ENCODE data around the gene PRKAA1. TPM values are rescaled to one million over a fixed set of nuclear protein-coding genes. Genes with fewer than 3 reads are reported as not detected.
"Not testable (repeated sequence)": the region's sequence is repeated elsewhere in the genome, so short reads cannot be mapped to it uniquely, and the experiment has no call there.

The PRKAA1 gene
- total RNA-seq, 1 donor from 2014 or later: 41.2 TPM

DNA sequence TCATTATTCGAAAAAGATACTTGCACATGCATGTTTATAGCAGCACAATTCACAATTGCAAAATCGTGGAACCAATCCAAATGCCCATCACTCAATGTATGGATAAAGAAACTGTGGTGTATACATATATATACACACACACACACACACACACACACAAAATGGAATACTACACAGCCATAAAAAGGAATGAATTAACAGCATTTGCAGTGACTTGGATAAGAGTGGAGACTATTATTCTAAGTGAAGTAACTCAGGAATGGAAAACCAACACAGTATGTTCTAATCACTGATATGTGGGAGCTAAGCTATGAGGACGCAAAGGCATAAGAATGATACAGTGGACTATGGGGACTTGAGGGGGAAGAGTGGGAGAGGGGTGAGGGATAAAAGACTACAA, 3.3 kb downstream of the PRKAA1 start:
- H3K9me3 ChIP-seq (ENCODE audit: control insufficient read depth in 3 of 3, low read length in 3 of 3); H3K27me3 ChIP-seq (ENCODE audit: control insufficient read depth in 3 of 3, insufficient read depth in 3 of 3, low read length in 3 of 3); H3K36me3 ChIP-seq (ENCODE audit: control insufficient read depth in 3 of 3, insufficient read depth in 3 of 3, low read length in 3 of 3); H3K27ac ChIP-seq (ENCODE audit: low read depth, low read length); H3K4me3 ChIP-seq (ENCODE audit: low read length in 3 of 3); H3K9ac ChIP-seq (ENCODE audit: low read depth in 1 of 3, low read length in 3 of 3): not testable (repeated sequence)
- peaks cover 16 to 28% (median 18%) of the 10 kb centered on the region in 3 donors for H3K4me1 ChIP-seq (ENCODE audit: control insufficient read depth in 3 of 3, insufficient read depth in 3 of 3, low read length in 3 of 3)

DNA sequence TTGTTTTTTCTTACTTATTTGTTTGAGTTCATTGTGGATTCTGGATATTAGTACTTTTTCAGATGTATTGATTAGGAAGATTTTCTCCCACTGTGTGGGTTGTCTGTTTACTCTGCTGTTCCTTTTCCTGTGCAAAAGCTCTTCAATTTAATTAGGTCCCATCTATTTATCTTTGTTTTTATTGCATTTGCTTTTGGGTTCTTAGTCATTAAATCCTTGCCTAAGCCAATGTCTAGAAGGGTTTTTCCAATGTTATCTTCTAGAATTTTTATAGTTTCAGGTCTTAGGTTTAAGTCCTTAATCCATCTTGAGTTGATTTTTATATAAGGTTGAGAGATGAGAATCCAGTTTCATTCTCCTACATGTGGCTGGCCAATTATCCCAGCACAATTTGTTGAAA, 3.8 kb downstream of the PRKAA1 start:
- H3K4me3 ChIP-seq (ENCODE audit: low read length in 3 of 3); H3K27ac ChIP-seq (ENCODE audit: low read depth, low read length); H3K9ac ChIP-seq (ENCODE audit: low read depth in 1 of 3, low read length in 3 of 3); H3K27me3 ChIP-seq (ENCODE audit: control insufficient read depth in 3 of 3, insufficient read depth in 3 of 3, low read length in 3 of 3); H3K9me3 ChIP-seq (ENCODE audit: control insufficient read depth in 3 of 3, low read length in 3 of 3); H3K36me3 ChIP-seq (ENCODE audit: control insufficient read depth in 3 of 3, insufficient read depth in 3 of 3, low read length in 3 of 3): not testable (repeated sequence)
- peaks cover 16 to 26% (median 16%) of the 10 kb centered on the region in 3 donors for H3K4me1 ChIP-seq (ENCODE audit: control insufficient read depth in 3 of 3, insufficient read depth in 3 of 3, low read length in 3 of 3)

DNA sequence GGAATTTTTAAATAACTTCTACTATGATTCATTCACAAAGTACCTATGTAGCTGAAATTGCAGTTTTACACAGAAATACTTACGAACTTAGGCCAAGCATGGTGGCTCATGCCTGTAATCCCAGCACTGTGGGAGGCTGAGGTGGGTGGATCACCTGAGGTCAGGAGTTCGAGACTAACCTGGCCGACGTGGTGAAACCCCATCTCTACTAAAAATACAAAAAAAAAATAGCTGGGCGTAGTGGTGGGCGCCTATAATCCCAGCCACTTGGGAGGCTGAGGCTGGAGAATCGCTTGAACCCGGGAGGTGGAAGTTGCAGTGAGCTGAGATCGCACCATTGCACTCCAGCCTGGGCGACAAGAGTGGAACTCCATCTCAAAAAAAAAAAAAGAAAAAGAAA, 5.5 kb downstream of the PRKAA1 start:
- not testable (repeated sequence) for H3K4me3 ChIP-seq (ENCODE audit: low read length in 3 of 3)

DNA sequence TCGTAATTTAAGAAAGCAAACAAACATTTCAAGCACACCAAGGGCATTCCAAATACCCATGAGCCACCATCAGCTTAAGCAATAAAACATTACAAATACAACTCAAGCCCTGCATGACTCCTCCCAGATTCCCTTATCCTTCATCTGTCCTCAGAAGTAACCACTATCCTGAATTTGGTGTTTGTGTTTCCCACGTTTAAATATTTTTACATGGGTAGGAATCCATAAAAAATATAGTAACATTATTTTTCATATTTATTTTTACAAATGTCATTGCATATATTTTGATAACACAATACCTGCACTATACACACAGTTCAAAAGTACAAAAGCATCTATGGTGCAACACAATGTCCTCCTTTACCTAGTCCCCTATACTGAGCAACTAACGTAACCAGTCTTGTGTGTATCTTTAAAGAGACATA, 6.4 kb downstream of the PRKAA1 start:
- H3K4me1 ChIP-seq (ENCODE audit: control insufficient read depth in 3 of 3, insufficient read depth in 3 of 3, low read length in 3 of 3): peaks cover 10 to 13% (median 13%) of the 10 kb centered on the region in 3 donors
- H3K27ac ChIP-seq (ENCODE audit: low read depth, low read length): no peak overlapping the region
- H3K9ac ChIP-seq (ENCODE audit: low read depth in 1 of 3, low read length in 3 of 3): no peak overlapping the region

More for the DNA sequence above, 5.5 kb downstream of the PRKAA1 start:
- not testable (repeated sequence) for H3K36me3 ChIP-seq (ENCODE audit: control insufficient read depth in 3 of 3, insufficient read depth in 3 of 3, low read length in 3 of 3); H3K9ac ChIP-seq (ENCODE audit: low read depth in 1 of 3, low read length in 3 of 3); H3K9me3 ChIP-seq (ENCODE audit: control insufficient read depth in 3 of 3, low read length in 3 of 3); H3K27me3 ChIP-seq (ENCODE audit: control insufficient read depth in 3 of 3, insufficient read depth in 3 of 3, low read length in 3 of 3); H3K27ac ChIP-seq (ENCODE audit: low read depth, low read length)
- H3K4me1 ChIP-seq (ENCODE audit: control insufficient read depth in 3 of 3, insufficient read depth in 3 of 3, low read length in 3 of 3): peaks cover 13 to 17% (median 16%) of the 10 kb centered on the region in 3 donors

DNA sequence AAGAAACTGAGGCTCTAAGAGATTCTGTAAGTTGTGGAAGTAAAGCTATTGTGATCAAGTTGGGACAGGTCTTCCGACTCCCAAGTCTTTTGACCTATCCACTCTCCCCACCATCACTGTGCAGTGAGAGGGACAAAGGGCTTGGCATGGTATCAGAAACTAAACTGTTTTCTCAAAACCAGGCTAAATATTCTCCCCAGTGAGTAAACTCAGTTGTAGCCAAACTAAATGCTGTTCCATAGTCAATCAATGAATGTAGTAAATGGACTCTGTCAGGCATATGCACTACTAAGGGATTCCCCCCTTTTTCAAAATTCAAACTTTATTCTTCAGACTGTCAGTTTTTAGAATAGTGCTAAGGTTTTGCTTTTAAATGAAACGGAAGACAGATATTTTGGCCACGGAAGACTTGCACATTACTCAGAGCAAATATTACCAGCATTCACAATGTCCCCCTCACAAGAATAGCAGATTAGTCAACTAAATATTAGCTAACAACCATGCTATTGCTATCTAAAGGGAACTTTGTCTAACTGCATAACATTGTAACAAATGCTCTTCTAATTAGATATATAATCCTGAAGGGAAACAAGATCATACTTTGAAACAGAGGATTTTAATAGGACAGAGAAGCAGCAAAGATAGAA, 7.1 kb downstream of the PRKAA1 start:
- Histone ChIP-seq H3K4me1 (ENCODE audit: control insufficient read depth in 3 of 3, insufficient read depth in 3 of 3, low read length in 3 of 3) (peaks cover 5 to 13% (median 8%) of the 10 kb centered on the region in 3 donors), H3K9me3 (ENCODE audit: control insufficient read depth in 3 of 3, low read length in 3 of 3) (no peaks in the 10 kb centered on the region), H3K27me3 (ENCODE audit: control insufficient read depth in 3 of 3, insufficient read depth in 3 of 3, low read length in 3 of 3) (no peaks in the 10 kb centered on the region), H3K36me3 (ENCODE audit: control insufficient read depth in 3 of 3, insufficient read depth in 3 of 3, low read length in 3 of 3) (no peaks in the 10 kb centered on the region), H3K27ac (ENCODE audit: low read depth, low read length) (no peak overlapping the region), H3K4me3 (ENCODE audit: low read length in 3 of 3) (no peak overlapping the region), H3K9ac (ENCODE audit: low read depth in 1 of 3, low read length in 3 of 3) (no peak overlapping the region)

More for the DNA sequence above, 6.4 kb downstream of the PRKAA1 start:
- H3K27me3 ChIP-seq (ENCODE audit: control insufficient read depth in 3 of 3, insufficient read depth in 3 of 3, low read length in 3 of 3): no peaks in the 10 kb centered on the region
- no peak overlapping the region for H3K4me3 ChIP-seq (ENCODE audit: low read length in 3 of 3)
- no peaks in the 10 kb centered on the region for H3K9me3 ChIP-seq (ENCODE audit: control insufficient read depth in 3 of 3, low read length in 3 of 3)
- H3K36me3 ChIP-seq (ENCODE audit: control insufficient read depth in 3 of 3, insufficient read depth in 3 of 3, low read length in 3 of 3): no peaks in the 10 kb centered on the region

DNA sequence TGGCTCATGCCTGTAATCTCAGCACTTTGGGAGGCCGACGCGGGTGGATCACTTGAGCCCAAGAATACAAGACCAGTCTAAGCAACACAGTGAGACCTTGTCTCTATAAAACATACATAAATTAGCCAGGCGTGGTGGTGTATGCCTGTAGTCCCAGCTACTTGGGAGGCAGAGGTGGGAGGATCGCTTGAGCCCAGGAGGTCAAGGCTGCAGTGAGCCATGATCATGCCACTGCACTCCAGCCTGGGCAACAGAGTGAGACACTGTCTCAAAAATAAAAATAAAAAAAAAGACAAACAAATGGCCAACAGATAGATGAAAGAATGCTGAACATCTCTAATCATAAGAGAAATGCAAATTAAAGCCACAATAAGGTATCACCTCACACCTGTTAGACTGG, 9.2 kb downstream of the PRKAA1 start:
- not testable (repeated sequence) for H3K4me3 ChIP-seq (ENCODE audit: low read length in 3 of 3); H3K9ac ChIP-seq (ENCODE audit: low read depth in 1 of 3, low read length in 3 of 3); H3K36me3 ChIP-seq (ENCODE audit: control insufficient read depth in 3 of 3, insufficient read depth in 3 of 3, low read length in 3 of 3); H3K27me3 ChIP-seq (ENCODE audit: control insufficient read depth in 3 of 3, insufficient read depth in 3 of 3, low read length in 3 of 3); H3K27ac ChIP-seq (ENCODE audit: low read depth, low read length); H3K9me3 ChIP-seq (ENCODE audit: control insufficient read depth in 3 of 3, low read length in 3 of 3)
- H3K4me1 ChIP-seq (ENCODE audit: control insufficient read depth in 3 of 3, insufficient read depth in 3 of 3, low read length in 3 of 3): peaks cover 5 to 11% (median 8%) of the 10 kb centered on the region in 3 donors

DNA sequence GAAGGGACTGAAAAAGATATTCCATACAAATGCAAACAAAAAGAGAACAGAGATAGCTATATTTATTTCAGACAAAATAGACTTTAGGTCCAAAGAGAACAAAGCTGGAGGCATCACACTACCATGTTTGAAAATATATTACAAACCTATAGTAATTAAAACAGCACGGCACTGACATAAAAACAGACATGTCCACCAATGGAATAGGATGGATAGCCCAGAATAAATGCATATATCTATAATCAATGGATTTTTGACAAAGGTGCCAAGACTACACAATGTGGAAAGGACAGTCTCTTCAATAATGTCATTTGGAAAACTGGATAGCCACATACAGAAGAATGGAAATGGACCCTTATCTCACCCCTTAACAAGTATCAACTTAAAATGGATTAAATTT, 10.2 kb downstream of the PRKAA1 start:
- Histone ChIP-seq H3K4me3 (ENCODE audit: low read length in 3 of 3) (no peak overlapping the region), H3K36me3 (ENCODE audit: control insufficient read depth in 3 of 3, insufficient read depth in 3 of 3, low read length in 3 of 3) (no peaks in the 10 kb centered on the region), H3K9ac (ENCODE audit: low read depth in 1 of 3, low read length in 3 of 3) (no peak overlapping the region), H3K9me3 (ENCODE audit: control insufficient read depth in 3 of 3, low read length in 3 of 3) (no peaks in the 10 kb centered on the region), H3K27me3 (ENCODE audit: control insufficient read depth in 3 of 3, insufficient read depth in 3 of 3, low read length in 3 of 3) (no peaks in the 10 kb centered on the region), H3K27ac (ENCODE audit: low read depth, low read length) (no peak overlapping the region), H3K4me1 (ENCODE audit: control insufficient read depth in 3 of 3, insufficient read depth in 3 of 3, low read length in 3 of 3) (peaks cover 5 to 11% (median 8%) of the 10 kb centered on the region in 3 donors)

DNA sequence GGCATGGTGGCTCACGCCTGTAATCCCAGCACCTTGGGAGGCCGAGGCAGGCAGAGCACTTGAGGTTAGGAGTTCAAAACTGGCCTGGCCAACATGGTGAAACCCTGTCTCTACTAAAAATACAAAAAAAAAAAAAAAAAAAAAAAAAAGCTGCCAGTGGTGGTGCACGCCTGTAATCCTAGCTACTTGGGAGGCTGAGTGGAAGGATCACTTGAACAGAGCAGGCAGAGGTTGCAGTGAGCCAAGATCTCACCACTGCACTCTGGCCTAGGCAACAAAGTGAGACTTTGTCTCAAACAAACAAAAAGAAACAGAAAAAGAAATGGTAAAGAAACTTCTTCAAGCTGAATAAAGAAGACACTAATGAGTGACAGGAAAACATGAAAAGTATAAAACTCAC, 11.5 kb downstream of the PRKAA1 start:
- not testable (repeated sequence) for H3K36me3 ChIP-seq (ENCODE audit: control insufficient read depth in 3 of 3, insufficient read depth in 3 of 3, low read length in 3 of 3); H3K9me3 ChIP-seq (ENCODE audit: control insufficient read depth in 3 of 3, low read length in 3 of 3); H3K4me3 ChIP-seq (ENCODE audit: low read length in 3 of 3); H3K27ac ChIP-seq (ENCODE audit: low read depth, low read length); H3K27me3 ChIP-seq (ENCODE audit: control insufficient read depth in 3 of 3, insufficient read depth in 3 of 3, low read length in 3 of 3); H3K9ac ChIP-seq (ENCODE audit: low read depth in 1 of 3, low read length in 3 of 3)
- peaks cover 7 to 11% (median 10%) of the 10 kb centered on the region in 3 donors for H3K4me1 ChIP-seq (ENCODE audit: control insufficient read depth in 3 of 3, insufficient read depth in 3 of 3, low read length in 3 of 3)

DNA sequence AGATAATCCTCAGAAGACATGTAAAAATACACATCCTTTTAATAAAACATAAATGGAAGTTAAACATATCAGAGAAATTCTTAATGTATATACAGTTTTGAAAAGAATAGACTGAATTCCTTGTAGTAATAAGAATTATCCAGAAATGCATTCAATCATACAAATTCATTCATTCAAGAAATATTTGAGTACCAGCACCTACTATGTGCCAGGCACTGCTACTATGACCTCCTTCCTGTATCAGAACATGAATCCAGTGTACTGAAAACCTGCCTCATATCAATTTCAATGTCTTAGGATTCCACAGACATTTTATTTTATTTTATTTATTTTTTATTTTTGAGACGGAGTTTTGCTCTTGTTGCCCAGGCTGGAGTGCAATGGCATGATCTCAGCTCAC, 13.3 kb downstream of the PRKAA1 start:
- Histone ChIP-seq H3K4me1 (ENCODE audit: control insufficient read depth in 3 of 3, insufficient read depth in 3 of 3, low read length in 3 of 3) (peaks cover 4 to 10% (median 5%) of the 10 kb centered on the region in 3 donors), H3K27ac (ENCODE audit: low read depth, low read length) (no peak overlapping the region)

DNA sequence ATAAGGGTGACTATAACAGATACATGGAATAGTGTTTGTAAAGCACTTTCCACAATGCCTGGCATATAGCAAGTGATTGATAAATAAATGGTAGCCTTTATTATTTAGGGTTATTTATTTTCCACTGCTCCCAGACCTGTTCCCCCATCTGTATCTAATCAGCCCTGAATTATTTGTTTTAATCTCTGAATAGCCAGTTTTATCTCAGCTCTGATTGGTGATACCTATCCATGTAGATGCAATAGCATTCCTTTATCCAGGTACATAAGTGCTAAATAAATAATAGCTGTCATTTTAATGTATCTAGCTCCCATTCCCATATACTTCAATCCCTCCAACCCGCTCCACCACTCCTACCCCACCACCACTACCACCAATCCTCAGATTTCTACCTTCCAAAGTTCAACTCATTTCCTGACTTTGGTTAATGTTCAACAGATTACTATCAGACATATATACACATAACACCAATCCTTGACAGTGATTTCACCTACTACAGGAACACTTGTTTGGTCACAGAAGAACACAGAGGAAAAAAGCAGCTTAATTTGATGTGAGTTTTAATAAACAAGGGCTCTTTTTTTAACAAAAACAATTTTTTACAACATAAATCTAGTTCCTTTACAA, 14.0 kb downstream of the PRKAA1 start:
- no peak overlapping the region for H3K9ac ChIP-seq (ENCODE audit: low read depth in 1 of 3, low read length in 3 of 3)
- peaks cover 4 to 10% (median 5%) of the 10 kb centered on the region in 3 donors for H3K4me1 ChIP-seq (ENCODE audit: control insufficient read depth in 3 of 3, insufficient read depth in 3 of 3, low read length in 3 of 3)
- H3K9me3 ChIP-seq (ENCODE audit: control insufficient read depth in 3 of 3, low read length in 3 of 3): no peaks in the 10 kb centered on the region
- H3K36me3 ChIP-seq (ENCODE audit: control insufficient read depth in 3 of 3, insufficient read depth in 3 of 3, low read length in 3 of 3): no peaks in the 10 kb centered on the region
- H3K27me3 ChIP-seq (ENCODE audit: control insufficient read depth in 3 of 3, insufficient read depth in 3 of 3, low read length in 3 of 3): no peaks in the 10 kb centered on the region
- H3K27ac ChIP-seq (ENCODE audit: low read depth, low read length): no peak overlapping the region
- H3K4me3 ChIP-seq (ENCODE audit: low read length in 3 of 3): no peak overlapping the region

More for the DNA sequence above, 13.3 kb downstream of the PRKAA1 start:
- no peaks in the 10 kb centered on the region for H3K9me3 ChIP-seq (ENCODE audit: control insufficient read depth in 3 of 3, low read length in 3 of 3)
- no peaks in the 10 kb centered on the region for H3K27me3 ChIP-seq (ENCODE audit: control insufficient read depth in 3 of 3, insufficient read depth in 3 of 3, low read length in 3 of 3)
- H3K4me3 ChIP-seq (ENCODE audit: low read length in 3 of 3): no peak overlapping the region
- H3K9ac ChIP-seq (ENCODE audit: low read depth in 1 of 3, low read length in 3 of 3): no peak overlapping the region
- no peaks in the 10 kb centered on the region for H3K36me3 ChIP-seq (ENCODE audit: control insufficient read depth in 3 of 3, insufficient read depth in 3 of 3, low read length in 3 of 3)

Data from skeletal muscle tissue (tissue), 4 donors.